NB4 (cell line): Measurements from ENCODE around the gene UBAP1L.

Experiments used
- DNase-seq: peaks from one replicate; pipeline ENCODE4 v3.0.0; 2010; ENCODE audit warnings: low read depth
- H3K4me3 ChIP-seq: one replicate; pipeline ENCODE4 v1.5.1; 2011; ENCODE audit warnings: mild to moderate bottlenecking, low read depth, low read length, moderate library complexity
- MYC ChIP-seq: IDR thresholded peaks from 2 replicates; pipeline ENCODE4 v1.6.1; 2011; ENCODE audit warnings: low read depth, low read length
- POLR2A ChIP-seq: IDR thresholded peaks from 2 replicates; pipeline ENCODE4 v1.6.1; 2011; ENCODE audit warnings: mild to moderate bottlenecking; ENCODE audit not compliant: insufficient read length; ENCODE audit errors: extremely low read depth
- TF ChIP-seq, protein P1 (sequence below): IDR thresholded peaks from one replicate; pipeline ENCODE4 v1.5.1; 2012; ENCODE audit warnings: low read depth, low read length
- TF ChIP-seq, protein P2 (sequence below): IDR thresholded peaks from 2 replicates; pipeline ENCODE4 v1.6.1; 2011; ENCODE audit warnings: low read depth, low read length

The UBAP1L gene

DNA sequence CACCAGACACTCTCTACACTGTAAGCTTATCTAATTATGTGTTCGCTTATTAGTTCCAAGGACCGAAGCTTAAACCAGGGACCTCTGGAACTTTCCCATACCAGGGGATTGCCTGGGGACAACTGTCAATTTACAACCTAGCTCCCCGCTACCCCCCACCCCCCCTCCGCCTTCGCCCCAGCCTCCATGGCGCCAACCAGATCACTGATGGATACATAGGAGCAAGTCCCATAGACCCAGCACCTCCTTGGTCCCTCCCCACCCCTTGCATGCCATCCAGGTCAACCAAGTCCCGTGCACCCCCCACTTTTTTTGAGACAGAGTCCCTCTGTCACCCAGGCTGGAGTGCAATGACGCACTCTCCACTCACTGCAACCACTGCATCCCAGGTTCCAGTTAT is 19.5 kb upstream of the UBAP1L start:
- TF ChIP-seq POLR2A (no peak), MYC (no peak)
- TF ChIP-seq, protein P1, sequence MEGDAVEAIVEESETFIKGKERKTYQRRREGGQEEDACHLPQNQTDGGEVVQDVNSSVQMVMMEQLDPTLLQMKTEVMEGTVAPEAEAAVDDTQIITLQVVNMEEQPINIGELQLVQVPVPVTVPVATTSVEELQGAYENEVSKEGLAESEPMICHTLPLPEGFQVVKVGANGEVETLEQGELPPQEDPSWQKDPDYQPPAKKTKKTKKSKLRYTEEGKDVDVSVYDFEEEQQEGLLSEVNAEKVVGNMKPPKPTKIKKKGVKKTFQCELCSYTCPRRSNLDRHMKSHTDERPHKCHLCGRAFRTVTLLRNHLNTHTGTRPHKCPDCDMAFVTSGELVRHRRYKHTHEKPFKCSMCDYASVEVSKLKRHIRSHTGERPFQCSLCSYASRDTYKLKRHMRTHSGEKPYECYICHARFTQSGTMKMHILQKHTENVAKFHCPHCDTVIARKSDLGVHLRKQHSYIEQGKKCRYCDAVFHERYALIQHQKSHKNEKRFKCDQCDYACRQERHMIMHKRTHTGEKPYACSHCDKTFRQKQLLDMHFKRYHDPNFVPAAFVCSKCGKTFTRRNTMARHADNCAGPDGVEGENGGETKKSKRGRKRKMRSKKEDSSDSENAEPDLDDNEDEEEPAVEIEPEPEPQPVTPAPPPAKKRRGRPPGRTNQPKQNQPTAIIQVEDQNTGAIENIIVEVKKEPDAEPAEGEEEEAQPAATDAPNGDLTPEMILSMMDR: no peak
- TF ChIP-seq, protein P2, sequence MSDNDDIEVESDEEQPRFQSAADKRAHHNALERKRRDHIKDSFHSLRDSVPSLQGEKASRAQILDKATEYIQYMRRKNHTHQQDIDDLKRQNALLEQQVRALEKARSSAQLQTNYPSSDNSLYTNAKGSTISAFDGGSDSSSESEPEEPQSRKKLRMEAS: no peak
- H3K4me3 ChIP-seq: peak overlapping the region; percentile 95
- no peak for DNase-seq

DNA sequence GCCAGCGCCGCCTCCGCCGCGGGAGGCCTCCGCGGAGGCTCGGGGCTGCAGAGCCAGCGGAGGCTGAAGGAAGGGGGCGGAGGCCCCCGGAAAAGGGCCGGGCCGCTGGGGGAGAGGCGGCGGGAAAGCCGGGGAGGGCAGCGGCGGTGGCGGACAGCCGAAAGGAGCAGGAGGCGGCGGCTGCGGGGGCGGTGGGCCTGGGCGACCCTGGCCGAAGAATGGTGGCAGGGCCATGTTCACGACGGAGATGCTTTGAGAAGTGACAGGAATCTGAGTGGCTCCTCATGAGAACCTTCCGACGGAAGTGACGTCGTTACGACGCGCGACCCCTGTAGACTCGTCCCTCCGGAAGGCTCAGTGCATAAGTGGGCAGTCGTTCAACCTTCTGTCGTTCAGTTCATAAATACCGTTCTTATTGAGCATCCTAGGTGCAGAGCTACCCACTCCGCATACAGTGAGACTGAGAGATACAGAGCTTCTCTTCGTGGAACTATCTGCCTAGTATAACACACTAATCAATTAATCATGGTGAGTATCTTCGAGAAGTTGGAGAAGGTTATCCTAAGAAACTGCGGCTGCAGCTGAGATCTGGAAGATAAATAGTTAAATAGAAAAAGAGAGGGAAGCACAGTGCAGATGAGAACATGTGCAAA is 18.7 kb upstream of the UBAP1L start, which contains the start of gene PDCD7:
Gene PDCD7 (minus strand): TSS at position 261 of the 653 bp plus-strand sequence. CDS start 27 bp downstream, at position 234.
- peak; percentile 96 for DNase-seq
- TF ChIP-seq, protein P2: peak; percentile 69
- TF ChIP-seq POLR2A (peak; percentile 91), MYC (peak; percentile 46)
- TF ChIP-seq, protein P1: no peak
- H3K4me3 ChIP-seq: peak within 1 kb of the TSS; percentile 95

DNA sequence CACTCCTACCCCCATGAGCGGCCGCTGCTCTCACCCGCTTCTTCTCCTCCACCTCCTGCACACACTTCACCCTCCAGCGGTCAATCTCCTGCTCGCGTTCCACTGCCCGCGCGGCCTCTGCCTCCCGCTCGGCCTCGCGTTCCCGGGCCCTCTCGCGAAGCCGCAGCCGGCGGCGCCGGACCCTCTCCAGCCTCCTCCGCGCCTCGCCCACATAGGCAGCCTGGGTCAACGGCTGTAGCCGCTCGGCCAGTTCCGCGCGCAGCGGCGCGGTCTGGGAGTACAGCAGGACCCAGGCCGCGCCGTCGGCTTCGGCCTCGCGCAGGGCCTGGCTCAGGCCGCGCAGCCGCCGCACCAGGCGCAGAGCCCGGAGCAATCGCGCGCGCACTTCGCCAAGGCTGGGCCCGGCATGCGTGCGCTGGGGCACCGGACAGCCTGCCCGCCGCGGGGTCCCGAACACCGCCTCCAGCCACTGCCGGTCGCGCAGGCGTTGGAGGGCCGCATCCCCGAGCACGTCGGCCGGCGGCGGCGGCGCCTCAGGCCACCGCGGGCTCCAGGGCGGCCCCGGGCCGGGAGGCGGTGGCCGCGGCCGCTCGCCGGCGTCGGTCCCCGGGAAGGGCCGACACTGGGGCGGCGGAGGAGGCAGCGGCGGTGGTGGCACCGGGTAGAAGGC is 18.0 kb upstream of the UBAP1L start:
- H3K4me3 ChIP-seq: peak overlapping the region; percentile 95
- TF ChIP-seq MYC: no peak
- TF ChIP-seq, protein P2: no peak
- TF ChIP-seq POLR2A: no peak
- TF ChIP-seq, protein P1: no peak
- DNase-seq: peak; percentile 74

DNA sequence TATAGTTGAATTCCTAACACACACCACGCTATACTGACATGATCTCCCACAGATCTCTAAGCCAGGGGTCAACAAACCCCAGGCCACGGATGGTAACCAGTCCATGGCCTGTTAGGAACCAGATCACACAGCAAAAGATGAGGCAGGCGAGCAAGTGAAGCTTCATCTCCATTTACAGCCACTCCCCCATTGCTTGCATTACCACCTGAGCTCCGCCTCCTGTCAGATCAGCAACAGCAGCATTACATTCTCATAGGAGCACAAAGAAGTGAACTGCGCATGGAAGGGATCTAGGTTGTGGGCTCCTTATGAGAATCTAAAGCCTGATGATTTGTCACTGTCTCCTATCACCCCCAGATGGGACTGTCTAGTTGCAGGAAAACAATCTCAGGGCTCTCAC is 15.9 kb upstream of the UBAP1L start:
- DNase-seq: peak; percentile 12
- no peak overlapping the region for H3K4me3 ChIP-seq
- TF ChIP-seq POLR2A: no peak
- TF ChIP-seq, protein P2: no peak
- TF ChIP-seq, protein P1: no peak

DNA sequence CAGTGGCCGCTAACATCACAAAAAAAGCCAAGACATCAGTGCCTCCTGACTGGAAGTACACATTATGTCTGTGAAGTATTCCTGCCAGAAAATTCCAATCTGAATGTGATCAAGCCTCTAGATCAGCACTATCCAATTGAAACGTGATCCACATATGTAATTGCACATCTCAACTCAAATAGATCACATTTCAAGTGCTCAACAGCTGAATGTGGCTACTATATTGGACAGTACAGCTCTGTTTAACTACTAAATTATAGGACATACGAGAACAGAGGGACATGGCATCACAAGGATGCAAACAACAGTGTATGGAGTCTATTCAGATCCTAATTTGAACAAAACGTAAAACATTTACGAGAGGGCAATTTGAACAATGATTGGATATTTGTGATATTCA is 542 bp upstream of the UBAP1L start:
- H3K4me3 ChIP-seq: no peak overlapping the region
- no peak for DNase-seq
- no peak for TF ChIP-seq POLR2A
- TF ChIP-seq, protein P1: no peak
- TF ChIP-seq, protein P2: no peak
- no peak for TF ChIP-seq MYC
